GM13976 (cell line): Measurements from ENCODE around the gene WNK4.

Source experiments
- DNase-seq: peaks from one replicate; pipeline ENCODE4 v3.0.0; 2012; ENCODE audit warnings: low spot score
- CTCF ChIP-seq: IDR thresholded peaks from 2 replicates; pipeline ENCODE4 v1.5.1; 2012; ENCODE audit warnings: borderline replicate concordance, mild to moderate bottlenecking; ENCODE audit not compliant: insufficient read depth; ENCODE audit errors: extremely low read depth, missing control alignments, control extremely low read depth
- in situ Hi-C: fragments of 300-500 bp; cut with MboI; formaldehyde crosslinking; loops from one replicate; pipeline ENCODE4 v1.12.0; 2022; ENCODE audit warnings: low sequenced_read_pairs, mixed read lengths, inconsistent platforms; ENCODE audit not compliant: unreplicated experiment

Gene WNK4

GRCh38 chr17:42780851-42781638 lies 635 bp downstream of the WNK4 start:
- no peak for TF ChIP-seq CTCF
- in situ Hi-C loops = no loop called here
- DNase-seq = no peak

- in situ Hi-C loops = no loop called here
- no peak for TF ChIP-seq CTCF
- no peak for DNase-seq
Measured at GRCh38 chr17:42781639-42782165, 1.3 kb downstream of the WNK4 start.

- no peak for TF ChIP-seq CTCF
- DNase-seq = no peak
- in situ Hi-C loops = no loop called here
Measured at GRCh38 chr17:42782166-42783061, 2.0 kb downstream of the WNK4 start.

- TF ChIP-seq CTCF = no peak
- no peak for DNase-seq
- in situ Hi-C loops = no loop called here
Measured at GRCh38 chr17:42783062-42783790, 2.8 kb downstream of the WNK4 start.

- in situ Hi-C loops = no loop called here
- DNase-seq = no peak
Measured at GRCh38 chr17:42783791-42784138, 3.4 kb downstream of the WNK4 start.

More at GRCh38 chr17:42783791-42784138, 3.4 kb downstream of the WNK4 start:
- TF ChIP-seq CTCF = no peak
